GM06990 (cell line): ENCODE results near the gene GMCL1.

ENCODE experiments used
- DNase-seq: peaks from one replicate; pipeline ENCODE4 v3.0.0-alpha.2; 2011; ENCODE audit not compliant: insufficient read length; ENCODE audit errors: extremely low read depth
- H3K27me3 ChIP-seq: replicated peaks from 2 replicates; pipeline ENCODE4 v1.6.0; 2011; ENCODE audit warnings: low read length; ENCODE audit not compliant: control insufficient read depth, insufficient read depth
- H3K36me3 ChIP-seq: 2 replicates; pipeline ENCODE4 v1.5.1; 2011; ENCODE audit warnings: low read length; ENCODE audit not compliant: control insufficient read depth, insufficient read depth
- H3K4me3 ChIP-seq: replicated peaks from 2 replicates; pipeline ENCODE4 v1.5.1; 2011; ENCODE audit warnings: low read depth, mild to moderate bottlenecking, control low read depth, low read length
- TF ChIP-seq, protein P1 (sequence below): IDR thresholded peaks from 2 replicates; pipeline ENCODE4 v1.5.1; 2011; ENCODE audit warnings: low read length, control low read depth, mild to moderate bottlenecking, inconsistent platforms; ENCODE audit not compliant: insufficient read depth, poor library complexity, severe bottlenecking

Gene GMCL1

GRCh38 chr2:69902213-69902922, 72.9 kb downstream of the GMCL1 start:
- H3K27me3 ChIP-seq, result no peaks in the 10 kb centered on the region
- no peak for DNase-seq
- peaks cover 5% of the 10 kb centered on the region for H3K36me3 ChIP-seq
- TF ChIP-seq, protein P1, sequence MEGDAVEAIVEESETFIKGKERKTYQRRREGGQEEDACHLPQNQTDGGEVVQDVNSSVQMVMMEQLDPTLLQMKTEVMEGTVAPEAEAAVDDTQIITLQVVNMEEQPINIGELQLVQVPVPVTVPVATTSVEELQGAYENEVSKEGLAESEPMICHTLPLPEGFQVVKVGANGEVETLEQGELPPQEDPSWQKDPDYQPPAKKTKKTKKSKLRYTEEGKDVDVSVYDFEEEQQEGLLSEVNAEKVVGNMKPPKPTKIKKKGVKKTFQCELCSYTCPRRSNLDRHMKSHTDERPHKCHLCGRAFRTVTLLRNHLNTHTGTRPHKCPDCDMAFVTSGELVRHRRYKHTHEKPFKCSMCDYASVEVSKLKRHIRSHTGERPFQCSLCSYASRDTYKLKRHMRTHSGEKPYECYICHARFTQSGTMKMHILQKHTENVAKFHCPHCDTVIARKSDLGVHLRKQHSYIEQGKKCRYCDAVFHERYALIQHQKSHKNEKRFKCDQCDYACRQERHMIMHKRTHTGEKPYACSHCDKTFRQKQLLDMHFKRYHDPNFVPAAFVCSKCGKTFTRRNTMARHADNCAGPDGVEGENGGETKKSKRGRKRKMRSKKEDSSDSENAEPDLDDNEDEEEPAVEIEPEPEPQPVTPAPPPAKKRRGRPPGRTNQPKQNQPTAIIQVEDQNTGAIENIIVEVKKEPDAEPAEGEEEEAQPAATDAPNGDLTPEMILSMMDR, result no peak
- peak overlapping the region; percentile 48 for H3K4me3 ChIP-seq

GRCh38 chr2:69907216-69907615, 77.8 kb downstream of the GMCL1 start:
- no peak for DNase-seq
- Histone ChIP-seq H3K27me3 (no peaks in the 10 kb centered on the region), H3K4me3 (no peak overlapping the region), H3K36me3 (peaks cover 2% of the 10 kb centered on the region)
- TF ChIP-seq, protein P1, result no peak

GRCh38 chr2:69911985-69912563, 82.6 kb downstream of the GMCL1 start:
- Histone ChIP-seq H3K36me3 (peaks cover 2% of the 10 kb centered on the region), H3K4me3 (no peak overlapping the region), H3K27me3 (no peaks in the 10 kb centered on the region)
- no peak for DNase-seq
- TF ChIP-seq, protein P1, result peak; percentile 38

- DNase-seq, result peak; percentile 97
- TF ChIP-seq, protein P1, result peak; percentile 32
- Histone ChIP-seq H3K27me3 (no peaks in the 10 kb centered on the region), H3K4me3 (peak overlapping the region; percentile 72), H3K36me3 (no peaks in the 10 kb centered on the region)
Measured at GRCh38 chr2:69914164-69914949, 84.9 kb downstream of the GMCL1 start.

- Histone ChIP-seq H3K27me3 (no peaks in the 10 kb centered on the region), H3K4me3 (peak within 1 kb of the TSS; percentile 89), H3K36me3 (no peaks in the 10 kb centered on the region)
- TF ChIP-seq, protein P1, result no peak
- peak; percentile 36 for DNase-seq
Measured at GRCh38 chr2:69914950-69915945, 85.8 kb downstream of the GMCL1 start, which contains the start of gene MXD1. TSS of gene MXD1 (plus strand) at chr2:69915109. CDS start at chr2:69915331, 222 bp downstream.
